Cerebellar nuclear complex (tissue), 1 donor: ENCODE results near the gene VCAM1.
"Not testable (repeated sequence)": the region's sequence is repeated elsewhere in the genome, so short reads cannot be mapped to it uniquely, and the experiment has no call there.

Experiments
- DNase-seq, 2 experiments: peaks; one replicate each; lab custom pipeline; 2025; lab: John Stamatoyannopoulos, UW

Gene VCAM1

DNA sequence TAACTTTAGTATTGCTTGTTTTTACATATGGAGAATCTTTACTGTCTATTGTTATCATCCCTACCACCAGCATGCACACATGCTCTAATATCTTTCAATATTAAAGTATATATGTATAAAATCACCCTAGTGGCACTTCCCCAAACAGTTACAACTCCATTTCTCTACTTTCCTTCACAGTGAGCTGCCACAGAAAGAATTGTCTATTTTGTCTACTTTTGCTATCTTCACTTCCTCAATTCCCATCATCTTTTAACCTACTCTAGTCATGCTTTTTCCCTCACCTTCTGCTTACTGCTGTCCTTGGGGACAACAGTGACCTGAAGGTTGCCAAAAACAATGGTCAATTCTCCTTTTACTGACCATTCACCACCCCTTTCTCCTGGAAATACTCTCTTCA lies 59.2 kb downstream of the VCAM1 start:
- no peak for DNase-seq

GRCh38 chr1:100780814-100781213 lies 61.3 kb downstream of the VCAM1 start:
- DNase-seq, result no peak

GRCh38 chr1:100781728-100782127 lies 62.2 kb downstream of the VCAM1 start:
- not testable (repeated sequence) for DNase-seq

DNA sequence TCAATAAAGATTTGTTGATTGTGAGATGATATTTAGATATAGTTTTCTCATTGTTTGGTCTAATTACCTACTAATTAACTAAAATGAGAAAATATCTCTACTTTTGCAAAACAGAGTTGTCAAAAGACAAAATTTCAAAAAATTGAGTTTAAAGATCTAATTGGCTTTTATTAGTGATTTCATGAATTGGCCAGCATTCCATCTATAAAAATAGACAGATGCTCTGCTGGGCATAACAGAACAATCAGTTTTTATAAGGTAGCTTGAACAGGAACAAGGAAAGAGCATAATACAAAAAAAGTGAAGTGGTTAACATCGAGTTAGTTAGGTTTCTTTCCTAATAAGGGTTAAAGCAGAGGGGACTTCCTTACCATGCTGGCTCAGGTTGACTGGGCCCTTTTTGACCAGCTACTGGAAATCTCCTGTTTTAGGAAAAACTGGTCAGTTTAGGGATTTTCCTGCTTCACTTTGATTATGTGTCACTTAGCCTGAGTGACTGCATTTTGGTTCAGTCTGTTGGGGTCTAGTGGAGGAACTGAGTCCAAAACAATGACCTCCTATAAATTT lies 63.0 kb downstream of the VCAM1 start:
- DNase-seq, result no peak

DNA sequence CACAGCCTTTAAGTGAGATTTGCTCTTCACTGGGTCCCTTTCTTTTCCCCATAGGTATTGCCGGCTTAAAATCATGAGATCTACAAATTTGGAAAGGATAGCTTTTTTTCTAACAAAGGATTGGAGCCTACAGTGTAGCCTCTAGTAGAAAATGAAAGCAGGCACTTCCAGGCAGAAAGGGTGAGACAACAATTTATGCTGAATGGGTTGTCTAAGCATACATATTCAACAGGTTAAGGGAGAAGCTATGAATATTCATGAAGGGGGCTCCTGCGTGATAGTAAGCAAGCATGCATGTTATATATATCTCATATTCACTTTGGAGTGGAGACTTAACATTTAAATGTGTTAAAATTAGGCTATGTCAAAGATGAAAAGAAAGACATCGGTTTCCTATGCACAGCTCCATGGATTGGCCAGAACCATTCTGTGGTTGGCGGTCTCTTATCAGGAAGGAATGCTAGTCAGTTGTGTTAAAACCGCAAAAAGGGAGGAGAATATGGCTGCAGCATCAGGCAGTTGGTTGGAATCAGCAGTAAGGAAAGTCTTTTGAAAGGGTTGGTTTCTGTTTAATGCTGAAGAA lies 66.0 kb downstream of the VCAM1 start:
- no peak for DNase-seq

- DNase-seq, result no peak
These were observed 67.3 kb downstream of the VCAM1 start for GRCh38 chr1:100786870-100787269.
